ENCODE measurements around the gene PAK4.

GRCh38 chr19:39083599-39083982, 42.0 kb upstream of the PAK4 start:
- TF ChIP-seq CTCF (IDR thresholded peaks at IDR 0.05) (no peak), POLR2A (IDR thresholded peaks at IDR 0.05) (no peak)
